HG03565 (cell line): ENCODE results near the gene PPP1R8.

Experiments
- ATAC-seq: cut with Tn5 transposase; IDR thresholded peaks from one replicate; pipeline ENCODE4 v1.9.1; 2021; ENCODE audit warnings: mild to moderate bottlenecking, moderate library complexity; ENCODE audit not compliant: unreplicated experiment

Gene PPP1R8

DNA sequence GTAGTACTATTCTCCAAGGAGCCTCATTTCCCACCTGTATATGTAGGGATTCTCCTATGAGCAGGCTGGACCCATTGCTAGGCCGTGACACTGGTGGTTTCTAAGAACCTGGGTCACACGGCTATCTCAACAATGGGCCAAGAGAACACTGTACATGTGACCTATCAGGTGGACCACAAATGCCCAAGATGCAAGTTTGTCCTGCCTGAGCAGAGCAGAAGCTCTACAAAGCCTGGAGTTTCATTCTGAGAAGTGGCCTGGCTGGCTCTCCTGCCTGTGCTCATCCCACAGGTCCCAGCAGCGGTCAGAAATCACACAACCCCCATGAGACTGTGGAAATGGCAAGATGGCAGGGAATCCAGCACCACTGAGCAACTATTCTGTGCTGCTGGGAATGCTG is 58.9 kb downstream of the PPP1R8 start:
- no peak for ATAC-seq

DNA sequence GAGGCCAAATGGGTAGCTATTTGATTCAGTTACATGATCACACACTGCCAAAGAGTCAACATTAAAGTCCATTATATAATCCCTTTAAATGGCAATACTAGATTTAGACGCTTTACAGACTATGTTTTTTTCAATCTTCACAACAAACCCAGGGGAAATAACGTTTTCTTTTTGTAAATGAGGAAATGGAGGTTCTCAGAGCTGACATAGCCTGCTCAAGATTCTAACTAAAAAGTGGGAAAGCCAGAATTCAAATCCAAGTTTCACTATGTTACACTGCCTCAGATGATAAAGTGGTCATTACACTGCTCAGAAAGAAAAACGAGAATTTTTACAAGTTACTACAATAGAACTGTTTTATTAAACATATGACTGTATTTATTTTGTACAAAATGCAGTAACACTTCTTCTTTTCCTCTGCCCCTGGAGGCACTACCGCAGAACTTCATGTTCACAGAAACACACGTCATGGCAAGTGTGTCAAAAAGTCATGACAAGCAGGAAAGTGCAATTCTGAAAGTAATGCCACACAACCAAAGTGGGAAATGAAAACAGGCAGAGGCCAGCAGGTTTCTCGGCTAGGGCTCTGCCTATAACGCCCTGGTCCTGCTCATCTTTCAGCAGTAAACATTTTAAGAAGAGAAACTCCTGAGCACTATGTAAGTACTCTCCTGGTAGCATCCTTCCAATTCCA is 60.8 kb downstream of the PPP1R8 start:
- peak; percentile 40 for ATAC-seq

DNA sequence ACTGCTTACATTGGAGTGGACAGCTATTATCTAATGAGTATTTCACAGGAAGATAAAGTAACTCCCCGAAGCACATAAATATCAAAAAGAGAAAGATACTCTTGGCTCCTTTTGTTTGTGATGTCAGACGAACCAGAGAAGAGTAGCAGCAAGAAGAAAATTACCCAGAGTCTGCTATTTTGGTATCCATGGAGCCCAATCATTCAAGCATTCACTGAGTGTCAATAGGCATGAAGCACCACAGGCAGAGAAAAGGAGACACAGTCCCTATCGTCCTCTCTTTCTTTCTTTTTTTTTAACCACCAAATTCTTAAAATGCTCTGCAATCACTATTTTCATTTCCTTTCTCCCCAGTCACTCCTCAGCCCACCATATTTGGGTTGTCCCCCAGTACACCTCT is 63.9 kb downstream of the PPP1R8 start:
- ATAC-seq = no peak
